Measurements from ENCODE around the gene NFATC2.

Gene NFATC2

GRCh38 chr20:51542571-51543421, at the start of gene NFATC2:
Gene NFATC2 (minus strand): TSS chr20:51542719. CDS start chr20:51542499, 220 bp downstream.
- in situ Hi-C loops (cut with HindIII; ENCODE audit: low sequenced_read_pairs): no loop called here

GRCh38 chr20:51591871-51592270, 49.4 kb upstream of the NFATC2 start:
- in situ Hi-C loops (cut with HindIII; ENCODE audit: low sequenced_read_pairs): loop anchor here (10.0 kb wide), 3 partner anchors 97 to 343 kb away; no protein-coding TSS in a partner anchor

DNA sequence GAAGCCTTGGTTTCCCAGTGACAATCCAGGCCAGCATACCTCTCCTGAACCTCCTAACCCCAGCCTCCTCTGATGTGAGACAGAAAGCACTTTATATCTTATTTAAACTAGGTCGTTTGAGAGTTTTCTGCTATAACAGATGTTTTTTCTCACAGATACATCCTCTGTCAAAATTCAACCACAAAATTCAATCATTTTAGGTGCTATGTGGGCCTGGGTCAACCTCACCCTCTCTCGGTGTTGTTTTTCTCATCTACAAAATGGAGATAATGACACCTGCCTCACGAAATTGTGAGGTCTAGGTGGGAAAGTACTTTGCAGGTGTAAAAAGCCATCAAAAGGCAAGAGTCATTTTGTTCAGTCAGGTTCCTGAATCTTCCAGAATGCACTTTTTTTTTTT, 46.2 kb upstream of the NFATC2 start:
- in situ Hi-C loops (cut with HindIII; ENCODE audit: low sequenced_read_pairs): no loop called here

DNA sequence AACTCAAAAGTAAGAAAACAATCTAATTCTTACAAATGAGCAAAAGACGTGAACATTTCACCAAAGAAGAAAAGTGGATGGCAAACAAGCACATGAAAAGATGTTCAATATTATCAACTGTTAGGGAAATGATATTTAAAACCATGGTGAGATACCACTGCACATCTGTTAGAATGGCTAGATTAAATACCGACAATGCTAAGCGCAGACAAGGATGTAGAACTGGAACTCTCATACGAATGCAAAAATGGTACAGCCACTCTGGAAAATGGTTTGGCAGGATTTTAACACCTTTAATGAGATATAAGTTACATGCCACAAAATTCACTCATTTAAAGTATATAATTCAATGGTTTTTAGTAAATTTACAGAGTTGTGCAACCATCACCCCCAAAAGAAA, 44.6 kb upstream of the NFATC2 start:
- in situ Hi-C loops (cut with HindIII; ENCODE audit: low sequenced_read_pairs): no loop called here

DNA sequence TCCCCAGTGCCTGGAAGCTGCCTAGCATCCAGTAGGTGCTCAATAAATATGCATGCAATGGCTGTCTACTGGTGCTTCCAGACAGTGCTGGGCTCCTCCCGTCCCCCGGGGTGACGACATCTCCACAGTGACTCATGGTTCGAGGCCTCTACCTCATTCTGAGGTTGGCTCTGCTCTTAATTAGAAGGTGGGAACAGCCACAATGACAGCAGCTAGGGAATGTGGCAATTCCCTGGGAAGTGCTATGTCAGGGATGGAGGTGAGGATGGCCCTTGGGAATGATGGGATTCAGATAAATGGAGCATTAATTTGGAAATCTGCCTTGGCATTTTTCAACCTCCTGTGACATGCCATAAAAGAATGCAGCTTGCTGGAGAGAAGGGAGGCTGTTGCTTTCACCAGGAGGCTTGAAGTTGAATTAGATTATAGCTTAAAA, 43.5 kb upstream of the NFATC2 start:
- in situ Hi-C loops (cut with HindIII; ENCODE audit: low sequenced_read_pairs): no loop called here

DNA sequence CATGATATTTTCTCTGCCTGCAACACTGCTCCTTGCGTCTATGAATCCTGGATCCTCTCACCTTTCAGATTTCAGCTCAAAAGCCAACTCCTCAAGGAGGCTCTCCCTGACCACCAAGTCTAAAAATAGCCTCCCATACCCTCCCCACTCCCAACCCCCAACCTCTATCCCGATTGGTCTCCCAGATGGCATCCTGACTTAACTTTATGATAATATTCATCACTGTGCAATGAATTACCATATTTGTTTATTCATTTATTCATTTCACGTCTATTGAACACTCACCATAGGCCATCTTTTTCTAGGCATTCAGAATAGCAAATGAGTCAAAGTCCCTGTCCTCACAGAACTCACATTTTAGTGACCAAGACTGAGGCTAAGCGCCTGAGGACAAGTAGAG, 42.6 kb upstream of the NFATC2 start:
- in situ Hi-C loops (cut with HindIII; ENCODE audit: low sequenced_read_pairs): no loop called here

DNA sequence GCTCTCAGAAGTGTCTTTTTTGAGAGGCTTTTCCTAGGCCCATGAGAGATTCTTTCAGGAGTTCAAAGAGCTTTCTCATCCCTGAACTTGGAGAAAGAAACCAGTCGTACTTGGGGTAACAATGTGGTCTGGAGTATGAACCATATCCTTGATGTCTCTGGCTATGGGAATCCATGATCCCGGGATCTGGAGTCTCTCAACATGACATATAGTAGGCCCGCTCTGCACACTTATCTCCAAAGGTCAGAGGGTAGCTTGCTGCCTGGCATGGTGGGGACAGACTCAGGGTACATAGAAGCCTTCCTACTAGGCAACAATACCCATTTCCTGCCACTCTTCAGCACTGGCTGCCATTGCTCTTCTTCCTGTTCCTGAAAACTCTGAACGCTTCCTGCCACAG, 42.2 kb upstream of the NFATC2 start:
- in situ Hi-C loops (cut with HindIII; ENCODE audit: low sequenced_read_pairs): no loop called here

DNA sequence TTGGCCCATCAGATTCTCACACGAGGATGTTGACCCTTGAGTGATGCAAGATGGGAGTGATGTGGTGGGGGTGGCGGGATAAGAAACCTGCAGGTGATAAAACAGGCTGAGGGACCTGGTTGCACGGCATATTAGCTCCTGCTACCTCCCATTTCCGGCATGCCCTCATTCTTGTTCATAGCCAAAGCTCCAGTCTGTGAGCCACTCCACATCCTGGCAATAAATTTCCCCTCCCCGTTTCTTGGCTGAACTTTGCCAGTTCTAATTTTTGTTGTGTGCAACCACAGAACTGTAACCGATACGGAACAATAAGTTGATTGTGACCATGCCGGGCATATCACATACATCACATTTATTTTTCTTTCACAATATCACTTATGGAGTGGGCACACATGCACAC, 41.6 kb upstream of the NFATC2 start:
- in situ Hi-C loops (cut with HindIII; ENCODE audit: low sequenced_read_pairs): no loop called here

GRCh38 chr20:51583499-51583898, 41.0 kb upstream of the NFATC2 start:
- in situ Hi-C loops (cut with HindIII; ENCODE audit: low sequenced_read_pairs): no loop called here

DNA sequence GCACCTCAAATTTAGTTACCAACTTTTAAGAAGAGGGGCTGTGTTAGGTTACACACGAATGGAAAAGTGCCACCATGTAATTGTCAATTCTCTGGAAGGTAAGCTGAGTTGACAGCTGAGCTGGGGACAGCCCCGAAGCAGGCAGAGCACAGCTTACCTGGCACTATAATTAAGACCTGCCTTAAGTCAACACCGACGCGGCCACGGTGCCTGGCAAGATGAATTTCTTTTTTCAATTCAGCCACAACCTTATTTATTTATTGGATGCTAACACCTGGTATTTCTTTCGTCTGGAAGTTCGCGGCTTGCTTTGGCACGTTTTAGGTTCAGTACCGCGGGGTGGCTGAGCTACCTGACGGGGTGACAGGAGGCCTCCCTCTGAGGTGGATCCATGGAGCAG, 40.6 kb upstream of the NFATC2 start:
- in situ Hi-C loops (cut with HindIII; ENCODE audit: low sequenced_read_pairs): no loop called here

- in situ Hi-C loops (cut with HindIII; ENCODE audit: low sequenced_read_pairs): no loop called here
Measured at GRCh38 chr20:51581571-51581970, 39.1 kb upstream of the NFATC2 start.

GRCh38 chr20:51579137-51579536, 36.6 kb upstream of the NFATC2 start:
- in situ Hi-C loops (cut with HindIII; ENCODE audit: low sequenced_read_pairs): no loop called here

- in situ Hi-C loops (cut with HindIII; ENCODE audit: low sequenced_read_pairs): no loop called here
Measured at GRCh38 chr20:51578145-51578459, 35.6 kb upstream of the NFATC2 start.

GRCh38 chr20:51577432-51578144, 35.1 kb upstream of the NFATC2 start:
- in situ Hi-C loops (cut with HindIII; ENCODE audit: low sequenced_read_pairs): no loop called here

DNA sequence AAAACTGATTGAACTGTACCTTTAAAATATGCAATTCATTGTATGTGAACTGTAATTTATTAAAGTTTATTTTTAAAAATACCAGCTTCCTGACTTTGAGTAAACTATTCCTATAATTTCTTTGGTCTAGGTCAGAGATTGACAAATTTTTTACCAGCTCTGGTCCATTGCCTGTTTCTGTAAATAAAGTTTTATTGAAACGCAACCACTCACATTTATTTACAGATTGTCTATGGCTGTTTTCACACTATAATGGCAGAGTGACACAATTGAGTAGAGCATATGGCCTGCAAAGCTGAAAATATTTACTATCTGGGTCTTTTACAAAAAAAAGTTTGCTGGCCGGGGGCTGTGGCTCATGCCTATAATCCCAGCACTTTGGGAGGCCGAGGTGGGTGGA, 33.0 kb upstream of the NFATC2 start:
- in situ Hi-C loops (cut with HindIII; ENCODE audit: low sequenced_read_pairs): no loop called here

GRCh38 chr20:51574248-51575033, 31.9 kb upstream of the NFATC2 start:
- in situ Hi-C loops (cut with HindIII; ENCODE audit: low sequenced_read_pairs): no loop called here

DNA sequence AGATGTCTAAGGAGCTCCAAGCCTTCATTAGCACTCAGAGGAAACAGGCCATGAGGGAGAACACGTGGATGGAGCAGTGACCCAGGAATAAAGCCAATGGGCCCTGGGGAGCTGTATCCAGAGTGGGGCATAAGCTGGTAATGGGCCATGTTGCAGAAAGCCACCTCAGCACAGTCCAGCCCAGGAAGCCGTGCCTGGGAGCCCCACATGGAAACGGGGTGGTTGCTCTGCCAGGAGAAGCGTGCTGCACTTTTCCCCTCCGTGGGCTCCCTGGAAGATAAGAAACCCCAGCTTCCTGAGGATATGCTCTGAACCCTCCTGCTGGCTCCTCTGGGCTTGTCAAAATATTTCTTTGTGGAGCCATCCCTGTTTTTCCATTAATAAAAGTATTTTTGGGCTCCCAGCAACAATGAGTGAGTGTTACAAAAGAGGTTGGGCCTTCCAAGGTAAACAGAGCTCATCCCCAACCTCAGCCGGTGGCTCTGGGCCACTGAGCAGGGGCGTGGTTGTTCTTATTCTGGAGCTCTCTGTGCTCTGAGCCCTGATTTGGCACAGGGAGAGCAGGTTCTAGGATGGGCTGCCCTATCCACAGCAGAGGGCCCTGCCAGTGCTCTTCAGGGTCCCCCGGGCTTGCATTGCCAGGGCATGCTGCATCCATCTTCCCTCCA, 31.2 kb upstream of the NFATC2 start:
- in situ Hi-C loops (cut with HindIII; ENCODE audit: low sequenced_read_pairs): no loop called here

DNA sequence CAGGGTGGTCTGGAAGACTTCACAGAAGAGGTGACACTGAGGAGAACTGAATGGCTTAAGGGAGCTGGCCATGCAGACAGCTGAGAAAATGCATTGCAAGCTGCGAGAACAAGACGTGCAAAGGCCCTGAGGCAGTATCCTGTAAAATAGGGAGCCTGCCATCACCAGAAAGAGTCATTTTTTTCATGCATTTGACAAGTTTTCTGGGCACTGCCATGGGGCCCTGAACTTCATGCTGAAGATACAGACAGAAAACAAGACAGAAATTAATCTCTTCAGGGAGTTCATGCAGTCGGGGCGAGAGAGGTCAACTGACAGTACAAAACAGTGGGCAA, 28.9 kb upstream of the NFATC2 start:
- in situ Hi-C loops (cut with HindIII; ENCODE audit: low sequenced_read_pairs): no loop called here

GRCh38 chr20:51570739-51571459, 28.4 kb upstream of the NFATC2 start:
- in situ Hi-C loops (cut with HindIII; ENCODE audit: low sequenced_read_pairs): no loop called here
